ENCODE results near the gene TNFSF9. TPM values are rescaled to one million over a fixed set of nuclear protein-coding genes. Genes with fewer than 3 reads are reported as not detected.
A peak's percentile ranks its signal among the peaks of the same experiment; 100 is the strongest.
"Not testable (repeated sequence)": the region's sequence is repeated elsewhere in the genome, so short reads cannot be mapped to it uniquely, and the experiment has no call there.

TNFSF9 gene
- total RNA-seq, 1 donor from 2014 or later = 12.5 TPM

DNA sequence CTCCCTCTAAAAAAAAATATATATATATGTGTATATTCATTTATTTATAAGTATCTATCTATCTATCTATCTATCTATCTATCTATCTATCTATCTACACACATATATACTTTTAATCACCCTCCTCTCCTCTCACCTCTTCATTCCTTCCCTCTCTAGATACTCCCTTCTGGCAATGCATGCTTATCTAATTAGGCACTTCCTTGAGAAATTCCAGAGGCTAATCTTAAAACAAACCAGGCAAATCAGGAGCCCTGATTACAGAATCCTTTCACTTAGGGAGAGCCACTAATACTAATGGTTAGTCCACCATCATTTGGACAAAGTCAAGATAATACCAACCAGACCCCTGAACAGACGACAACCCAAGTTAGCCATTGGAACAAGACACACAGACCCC is 42.5 kb downstream of the TNFSF9 start:
- no peak overlapping the region for H3K4me3 ChIP-seq (ENCODE audit: low read depth, low read length)
- DNase-seq (ENCODE audit: low read depth) = no peak
- TF ChIP-seq, protein P1, sequence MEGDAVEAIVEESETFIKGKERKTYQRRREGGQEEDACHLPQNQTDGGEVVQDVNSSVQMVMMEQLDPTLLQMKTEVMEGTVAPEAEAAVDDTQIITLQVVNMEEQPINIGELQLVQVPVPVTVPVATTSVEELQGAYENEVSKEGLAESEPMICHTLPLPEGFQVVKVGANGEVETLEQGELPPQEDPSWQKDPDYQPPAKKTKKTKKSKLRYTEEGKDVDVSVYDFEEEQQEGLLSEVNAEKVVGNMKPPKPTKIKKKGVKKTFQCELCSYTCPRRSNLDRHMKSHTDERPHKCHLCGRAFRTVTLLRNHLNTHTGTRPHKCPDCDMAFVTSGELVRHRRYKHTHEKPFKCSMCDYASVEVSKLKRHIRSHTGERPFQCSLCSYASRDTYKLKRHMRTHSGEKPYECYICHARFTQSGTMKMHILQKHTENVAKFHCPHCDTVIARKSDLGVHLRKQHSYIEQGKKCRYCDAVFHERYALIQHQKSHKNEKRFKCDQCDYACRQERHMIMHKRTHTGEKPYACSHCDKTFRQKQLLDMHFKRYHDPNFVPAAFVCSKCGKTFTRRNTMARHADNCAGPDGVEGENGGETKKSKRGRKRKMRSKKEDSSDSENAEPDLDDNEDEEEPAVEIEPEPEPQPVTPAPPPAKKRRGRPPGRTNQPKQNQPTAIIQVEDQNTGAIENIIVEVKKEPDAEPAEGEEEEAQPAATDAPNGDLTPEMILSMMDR (conservative IDR thresholded peaks at IDR 0.05; ENCODE audit: low read depth, low read length) = no peak

DNA sequence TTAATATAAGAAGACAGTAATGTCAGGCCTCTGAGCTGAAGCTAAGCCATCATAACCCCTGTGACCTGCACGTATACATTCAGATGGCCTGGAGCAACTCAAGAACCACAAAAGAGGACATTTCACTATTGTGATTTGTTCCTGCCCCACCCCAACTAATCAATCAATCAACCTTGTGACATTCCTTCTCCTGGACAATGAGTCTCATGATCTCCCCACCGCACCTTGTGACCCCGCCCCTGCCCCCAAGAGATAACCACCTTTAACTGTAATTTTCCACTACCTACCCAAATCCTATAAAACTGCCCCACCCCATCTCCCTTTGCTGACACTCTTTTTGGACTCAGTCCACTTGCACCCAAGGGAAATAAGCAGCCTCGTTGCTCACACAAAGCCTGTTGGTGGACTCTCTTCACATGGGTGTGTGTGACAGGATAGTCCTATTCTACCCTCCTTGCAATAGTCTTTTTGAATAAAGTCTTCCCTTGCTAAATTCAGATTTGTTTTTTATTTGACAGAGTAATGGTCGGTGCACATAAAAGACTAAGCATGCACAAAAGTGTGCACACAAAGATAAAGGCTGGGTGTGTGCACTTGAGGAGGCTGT is 46.1 kb downstream of the TNFSF9 start:
- H3K4me3 ChIP-seq (ENCODE audit: low read depth, low read length) = no peak overlapping the region
- DNase-seq (ENCODE audit: low read depth) = no peak
- TF ChIP-seq, protein P1 (conservative IDR thresholded peaks at IDR 0.05; ENCODE audit: low read depth, low read length) = no peak

DNA sequence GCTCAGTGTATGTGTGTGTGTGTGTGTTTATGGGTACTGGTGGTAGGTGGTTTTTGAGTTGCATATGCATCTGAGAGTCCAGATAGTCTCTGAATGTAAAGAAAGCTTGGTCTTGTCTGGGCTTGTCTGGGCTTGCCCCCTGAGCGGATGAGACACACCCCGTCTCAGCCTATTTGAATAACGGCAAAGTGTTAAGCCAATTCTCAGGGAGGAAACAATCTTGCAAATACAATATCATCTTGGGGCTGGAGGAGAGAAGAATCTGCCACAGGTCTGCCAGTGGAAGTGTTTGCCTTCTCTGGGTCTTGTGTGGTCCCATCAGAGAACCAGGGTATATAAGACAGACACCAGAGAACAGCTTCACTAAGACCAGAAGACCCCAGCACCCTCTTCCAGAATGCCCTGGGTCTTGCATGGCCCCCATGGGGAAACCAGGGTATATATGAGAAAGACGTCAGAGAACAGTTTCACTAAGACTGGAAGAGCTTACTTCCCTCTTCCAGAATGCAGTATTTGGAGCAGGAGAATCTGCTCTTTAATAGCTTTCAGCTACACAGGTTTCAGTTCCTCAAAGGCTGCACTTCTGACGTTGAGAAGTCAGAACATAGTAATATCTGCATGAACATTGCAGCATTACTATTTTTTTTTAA is 46.8 kb downstream of the TNFSF9 start:
- no peak overlapping the region for H3K4me3 ChIP-seq (ENCODE audit: low read depth, low read length)
- TF ChIP-seq, protein P1 (conservative IDR thresholded peaks at IDR 0.05; ENCODE audit: low read depth, low read length) = no peak
- DNase-seq (ENCODE audit: low read depth) = no peak

DNA sequence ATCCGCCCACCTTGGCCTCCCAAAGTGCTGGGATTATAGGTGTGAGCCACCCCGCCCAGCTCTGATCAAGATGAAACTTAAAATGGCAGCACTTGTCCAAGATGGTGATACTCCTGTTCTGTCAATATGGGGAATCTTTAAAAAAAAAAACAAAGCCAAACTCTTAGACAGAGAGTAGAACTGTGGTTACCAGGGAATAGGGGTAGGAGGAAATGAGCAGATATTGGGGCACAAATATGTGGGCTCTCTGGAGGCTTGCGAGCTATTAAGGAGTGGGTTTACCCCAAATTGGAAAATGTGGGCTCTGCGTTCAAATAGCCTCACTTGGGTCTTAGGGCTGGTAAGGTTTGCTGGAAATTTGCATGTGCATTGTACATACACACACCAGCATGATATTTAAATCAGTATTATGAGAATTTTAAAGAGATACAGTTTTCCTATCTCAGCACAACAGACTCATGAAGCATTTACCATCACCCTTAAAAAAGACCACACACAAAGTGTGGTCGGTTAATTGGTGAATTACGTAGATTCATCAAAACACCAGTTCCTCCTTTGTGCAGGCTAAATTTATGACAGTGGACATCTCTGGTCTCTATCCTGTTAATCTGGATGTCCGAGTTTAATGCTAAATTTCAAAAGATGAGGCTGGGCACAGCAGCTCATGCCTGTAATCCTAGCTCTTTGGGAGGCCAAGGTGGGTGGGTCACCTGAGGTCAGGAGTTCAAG is 48.8 kb downstream of the TNFSF9 start:
- TF ChIP-seq, protein P1 (conservative IDR thresholded peaks at IDR 0.05; ENCODE audit: low read depth, low read length) = no peak
- no peak overlapping the region for H3K4me3 ChIP-seq (ENCODE audit: low read depth, low read length)
- DNase-seq (ENCODE audit: low read depth) = no peak

DNA sequence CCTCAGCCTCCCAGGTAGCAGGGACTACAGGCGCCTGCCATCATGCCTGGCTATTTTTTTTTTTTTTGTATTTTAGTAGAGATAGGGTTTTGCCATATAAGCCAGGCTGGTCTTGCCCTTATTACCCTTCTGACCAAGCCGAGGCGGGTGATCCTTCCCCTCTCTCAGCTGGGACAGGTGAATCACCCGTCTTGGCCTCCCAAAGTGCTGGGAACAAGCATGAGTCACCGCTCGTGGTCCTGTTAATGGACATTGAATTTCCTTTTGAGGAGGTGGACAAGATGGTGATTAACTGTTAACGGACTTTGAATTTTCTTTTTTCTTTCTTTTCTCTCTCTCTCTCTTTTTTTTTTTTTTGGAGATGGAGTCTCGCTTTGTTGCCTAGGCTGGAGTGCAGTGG is 49.5 kb downstream of the TNFSF9 start:
- TF ChIP-seq, protein P1 (conservative IDR thresholded peaks at IDR 0.05; ENCODE audit: low read depth, low read length) = no peak
- DNase-seq (ENCODE audit: low read depth) = peak; percentile 92

DNA sequence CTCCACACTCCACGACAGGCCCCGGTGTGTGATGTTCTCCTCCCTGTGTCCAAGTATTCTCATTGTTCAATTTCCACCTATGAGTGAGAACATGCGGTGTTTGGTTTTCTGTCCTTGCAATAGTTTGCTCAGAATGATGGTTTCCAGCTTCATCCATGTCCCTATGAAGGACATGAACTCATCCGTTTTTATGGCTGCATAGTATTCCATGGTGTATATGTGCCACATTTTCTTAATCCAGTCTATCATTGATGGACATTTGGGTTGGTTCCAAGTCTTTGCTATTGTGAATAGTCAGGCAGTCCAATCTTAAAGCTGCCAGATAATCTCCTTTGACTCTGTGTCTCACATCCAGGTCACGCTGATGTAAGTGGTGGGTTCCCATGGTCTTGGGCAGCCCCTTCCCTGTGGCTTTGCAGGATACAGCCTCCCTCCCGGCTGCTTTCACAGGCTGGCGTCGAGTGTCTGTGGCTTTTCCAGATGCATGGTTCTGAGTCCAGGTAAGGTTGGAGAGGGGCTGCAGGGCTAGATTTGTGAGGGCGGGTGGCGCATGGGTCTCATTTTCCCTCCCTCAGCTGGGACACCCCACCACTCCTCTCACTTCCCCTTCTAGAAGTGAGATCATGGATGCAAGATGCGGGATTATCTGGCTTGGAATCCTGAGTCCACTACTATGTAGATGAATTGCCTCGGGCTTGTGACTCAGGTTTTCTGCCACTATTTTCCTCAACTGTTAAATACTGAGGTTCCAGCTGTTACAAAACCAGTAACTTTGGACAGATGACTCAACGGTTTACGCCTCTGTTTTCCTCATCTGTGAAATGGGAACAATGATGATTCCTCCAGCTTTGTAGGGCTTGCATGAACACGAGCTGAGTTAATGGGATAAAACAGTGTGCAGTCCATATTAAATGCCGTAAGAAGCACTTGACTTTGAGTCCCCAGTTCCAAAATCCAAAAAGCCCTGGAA is 52.0 kb downstream of the TNFSF9 start:
- not testable (repeated sequence) for H3K4me3 ChIP-seq (ENCODE audit: low read depth, low read length); DNase-seq (ENCODE audit: low read depth)

More for the DNA sequence above, 49.5 kb downstream of the TNFSF9 start:
- H3K4me3 ChIP-seq (ENCODE audit: low read depth, low read length) = no peak overlapping the region

Other genes with a start within 250 kb of the TNFSF9 start
- gene ACER1, start 197.4 kb upstream of the TNFSF9 start, total RNA-seq = not detected in 2 replicates
- gene CLPP, start 169.5 kb upstream of the TNFSF9 start, total RNA-seq = 102 and 237 TPM in 2 replicates
- 56.4 and 80.7 TPM in 2 replicates for gene ALKBH7, start 158.2 kb upstream of the TNFSF9 start, total RNA-seq
- gene PSPN, start 155.1 kb upstream of the TNFSF9 start, total RNA-seq = 0.58 and 5.2 TPM in 2 replicates
- gene GTF2F1, start 137.9 kb upstream of the TNFSF9 start, total RNA-seq = 42.1 and 42.2 TPM in 2 replicates
- 96.0 and 296 TPM in 2 replicates for gene KHSRP, start 106.2 kb upstream of the TNFSF9 start, total RNA-seq
- 0.23 TPM in 1 of 2 replicates, not detected in the other for gene SLC25A41, start 97.3 kb upstream of the TNFSF9 start, total RNA-seq
- 34.1 and 53.1 TPM in 2 replicates for gene SLC25A23, start 71.2 kb upstream of the TNFSF9 start, total RNA-seq
- gene CRB3, start 66.8 kb upstream of the TNFSF9 start, total RNA-seq = 58.9 and 63.1 TPM in 2 replicates
- gene DENND1C, start 49.2 kb upstream of the TNFSF9 start, total RNA-seq = 0.94 and 4.4 TPM in 2 replicates
- 0.72 and 3.1 TPM in 2 replicates for gene TUBB4A, start 28.7 kb upstream of the TNFSF9 start, total RNA-seq
- gene CD70, start 60.1 kb downstream of the TNFSF9 start, total RNA-seq = 6.8 and 9.7 TPM in 2 replicates
- not detected in 2 replicates for gene TNFSF14, start 139.1 kb downstream of the TNFSF9 start, total RNA-seq
- gene C3, start 189.6 kb downstream of the TNFSF9 start, total RNA-seq = 10.0 and 16.1 TPM in 2 replicates
- 29.3 and 58.2 TPM in 2 replicates for gene GPR108, start 206.6 kb downstream of the TNFSF9 start, total RNA-seq
- 43.5 and 62.4 TPM in 2 replicates for gene TRIP10, start 208.7 kb downstream of the TNFSF9 start, total RNA-seq
- 26.6 and 27.6 TPM in 2 replicates for gene SH2D3A, start 236.4 kb downstream of the TNFSF9 start, total RNA-seq
- 1.3 and 1.4 TPM in 2 replicates for gene VAV1, start 241.7 kb downstream of the TNFSF9 start, total RNA-seq